H9 (cell line): Measurements from ENCODE around the gene STAMBP. TPM values are rescaled to one million over a fixed set of nuclear protein-coding genes. Genes with fewer than 3 reads are reported as not detected.
"Not testable (repeated sequence)": the region's sequence is repeated elsewhere in the genome, so short reads cannot be mapped to it uniquely, and the experiment has no call there.

ENCODE experiments used
- DNase-seq: peaks from one replicate; pipeline ENCODE4 v3.0.0-alpha.2; 2017
- H2AFZ ChIP-seq: one replicate; pipeline ENCODE4 v1.6.1; 2013; ENCODE audit warnings: mild to moderate bottlenecking, low read length, control low read depth, moderate library complexity
- H2AK5ac ChIP-seq: 2 replicates; pipeline ENCODE4 v1.6.1; 2013; ENCODE audit warnings: low read length, control low read depth, mixed read lengths; ENCODE audit not compliant: insufficient read length
- H2BK120ac ChIP-seq: one replicate; pipeline ENCODE4 v1.6.1; 2013; ENCODE audit warnings: low read depth, mild to moderate bottlenecking, low read length, control low read depth, inconsistent platforms; ENCODE audit not compliant: poor library complexity, severe bottlenecking
- H2BK12ac ChIP-seq: 2 replicates; pipeline ENCODE4 v1.6.1; 2013; ENCODE audit warnings: low read length, control low read depth, mixed read lengths, low read depth; ENCODE audit not compliant: insufficient read length
- H2BK15ac ChIP-seq: 2 replicates; pipeline ENCODE4 v1.6.1; 2013; ENCODE audit warnings: low read depth, low read length, control low read depth
- H2BK20ac ChIP-seq: one replicate; pipeline ENCODE4 v1.6.1; 2013; ENCODE audit warnings: low read depth, mild to moderate bottlenecking, low read length, control low read depth, inconsistent platforms; ENCODE audit not compliant: poor library complexity, severe bottlenecking
- H2BK5ac ChIP-seq: 2 replicates; pipeline ENCODE4 v1.6.1; 2013; ENCODE audit warnings: low read length, control low read depth, mixed read lengths; ENCODE audit not compliant: insufficient read length
- H3K14ac ChIP-seq: 2 replicates; pipeline ENCODE4 v1.6.1; 2013; ENCODE audit warnings: low read length, control low read depth; ENCODE audit not compliant: insufficient read depth
- H3K18ac ChIP-seq: 2 replicates; pipeline ENCODE4 v1.6.1; 2013; ENCODE audit warnings: low read depth, mild to moderate bottlenecking, mixed read lengths, low read length, control low read depth; ENCODE audit not compliant: insufficient read length
- H3K23ac ChIP-seq: 2 replicates; pipeline ENCODE4 v1.6.1; 2013; ENCODE audit warnings: low read length, control low read depth, mixed read lengths, low read depth; ENCODE audit not compliant: insufficient read length
- H3K23me2 ChIP-seq: 2 replicates; pipeline ENCODE4 v1.6.1; 2013; ENCODE audit warnings: low read depth, mild to moderate bottlenecking, mixed read lengths, low read length, control low read depth; ENCODE audit not compliant: insufficient read length, poor library complexity, severe bottlenecking
- H3K27ac ChIP-seq: 2 replicates; pipeline ENCODE4 v1.5.1; 2013; ENCODE audit warnings: low read length, control low read depth, mixed read lengths, low read depth; ENCODE audit not compliant: insufficient read length
- H3K27me3 ChIP-seq: 2 replicates; pipeline ENCODE4 v1.6.1; 2013; ENCODE audit warnings: low read length, control low read depth, inconsistent platforms; ENCODE audit not compliant: insufficient read depth
- H3K4ac ChIP-seq: 2 replicates; pipeline ENCODE4 v1.6.1; 2013; ENCODE audit warnings: low read depth, mild to moderate bottlenecking, control low read depth, inconsistent platforms, low read length, moderate library complexity
- H3K4me1 ChIP-seq: 2 replicates; pipeline ENCODE4 v1.6.1; 2013; ENCODE audit warnings: low read length, control low read depth, inconsistent platforms; ENCODE audit not compliant: insufficient read depth
- H3K4me2 ChIP-seq: 2 replicates; pipeline ENCODE4 v1.6.1; 2013; ENCODE audit warnings: low read length, control low read depth, mixed read lengths; ENCODE audit not compliant: insufficient read length, insufficient read depth
- H3K56ac ChIP-seq: 2 replicates; pipeline ENCODE4 v1.6.1; 2013; ENCODE audit warnings: low read depth, mild to moderate bottlenecking, mixed read lengths, low read length, control low read depth; ENCODE audit not compliant: insufficient read length
- H3K79me1 ChIP-seq: 2 replicates; pipeline ENCODE4 v1.6.1; 2013; ENCODE audit warnings: low read depth, mild to moderate bottlenecking, moderate library complexity, low read length, control low read depth, inconsistent platforms; ENCODE audit not compliant: insufficient read depth, poor library complexity, severe bottlenecking
- H3K79me2 ChIP-seq: 2 replicates; pipeline ENCODE4 v1.6.1; 2013; ENCODE audit warnings: low read length, control low read depth, inconsistent platforms; ENCODE audit not compliant: insufficient read depth
- H3K9ac ChIP-seq: 2 replicates; pipeline ENCODE4 v1.6.1; 2013; ENCODE audit warnings: low read length, control low read depth, mixed read lengths; ENCODE audit not compliant: insufficient read length; ENCODE audit errors: extremely low read depth
- H3K9me3 ChIP-seq: one replicate; pipeline ENCODE4 v1.6.1; 2013; ENCODE audit warnings: low read depth, low read length, inconsistent platforms; ENCODE audit not compliant: control insufficient read depth
- H3T11ph ChIP-seq: one replicate; pipeline ENCODE4 v1.6.1; 2013; ENCODE audit warnings: mild to moderate bottlenecking, low read length, control low read depth, inconsistent platforms
- H4K20me1 ChIP-seq: one replicate; pipeline ENCODE4 v1.6.1; 2013; ENCODE audit not compliant: control insufficient read depth, insufficient read length, insufficient read depth
- H4K5ac ChIP-seq: 2 replicates; pipeline ENCODE4 v1.6.1; 2013; ENCODE audit warnings: low read depth, mild to moderate bottlenecking, mixed read lengths, low read length, control low read depth; ENCODE audit not compliant: insufficient read length
- H4K8ac ChIP-seq: replicated peaks from 2 replicates; pipeline ENCODE4 v1.6.1; 2013; ENCODE audit warnings: low read length, control low read depth, mixed read lengths, low read depth; ENCODE audit not compliant: insufficient read length
- H4K91ac ChIP-seq: 2 replicates; pipeline ENCODE4 v1.6.1; 2013; ENCODE audit warnings: low read depth, mild to moderate bottlenecking, moderate library complexity, mixed read lengths, low read length, control low read depth; ENCODE audit not compliant: insufficient read length
- H3K27ac Mint-ChIP-seq, 3 experiments: 2 replicates in 2 of 3; 3 replicates in 1 of 3; pipeline ENCODE4 v1.8.0; 2020 to 2021; ENCODE audit warnings: mixed read lengths in 3 of 3, mild to moderate bottlenecking in 1 of 3, moderate library complexity in 1 of 3
- H3K27me3 Mint-ChIP-seq: 2 replicates; pipeline ENCODE4 v1.8.0; 2021; ENCODE audit warnings: low read depth, mild to moderate bottlenecking, moderate library complexity, mixed read lengths
- H3K36me3 Mint-ChIP-seq, 3 experiments: 2 replicates in 2 of 3; 3 replicates in 1 of 3; pipeline ENCODE4 v1.8.0; 2020 to 2021; ENCODE audit warnings: low read depth in 3 of 3, mixed read lengths in 3 of 3; ENCODE audit not compliant: insufficient read depth in 1 of 3
- H3K4me1 Mint-ChIP-seq, 2 experiments: 2 replicates each; pipeline ENCODE4 v1.8.0; 2020; ENCODE audit warnings: mixed read lengths in 2 of 2
- H3K4me3 Mint-ChIP-seq, 2 experiments: 2 replicates in 1 of 2; 3 replicates in 1 of 2; pipeline ENCODE4 v1.8.0; 2020 to 2021; ENCODE audit warnings: mild to moderate bottlenecking in 2 of 2, mixed read lengths in 2 of 2, moderate library complexity in 1 of 2
- H3K9me3 Mint-ChIP-seq, 2 experiments: 2 replicates in 1 of 2; 3 replicates in 1 of 2; pipeline ENCODE4 v1.8.0; 2020; ENCODE audit warnings: mild to moderate bottlenecking in 2 of 2, mixed read lengths in 2 of 2, moderate library complexity in 1 of 2
- WGBS: extraction: QIAGEN DNeasy Blood & Tissue Kit; methylation state at CpG from one replicate; pipeline ENCODE4 v1.1.7; 2013; ENCODE audit warnings: missing lambda C conversion rate, low lambda C conversion rate, mixed read lengths; ENCODE audit not compliant: insufficient read length; ENCODE audit errors: extremely low coverage; 5-methylcytosine and 5-hydroxymethylcytosine counted together
- total RNA-seq: library from RNA; stranded (reverse); gene quantifications from 2 replicates; pipeline ENCODE4 v1.2.1, GENCODE V29; 2021
- TF ChIP-seq, protein P1 (sequence below): fragments of 200-600 bp; sonication (generic); conservative IDR thresholded peaks from 3 replicates; pipeline ENCODE4 v1.8.0; 2021; ENCODE audit warnings: antibody characterized with exemption, mild to moderate bottlenecking

The STAMBP gene
- total RNA-seq, 1 experiment from 2014 or later = 45.5 TPM

DNA sequence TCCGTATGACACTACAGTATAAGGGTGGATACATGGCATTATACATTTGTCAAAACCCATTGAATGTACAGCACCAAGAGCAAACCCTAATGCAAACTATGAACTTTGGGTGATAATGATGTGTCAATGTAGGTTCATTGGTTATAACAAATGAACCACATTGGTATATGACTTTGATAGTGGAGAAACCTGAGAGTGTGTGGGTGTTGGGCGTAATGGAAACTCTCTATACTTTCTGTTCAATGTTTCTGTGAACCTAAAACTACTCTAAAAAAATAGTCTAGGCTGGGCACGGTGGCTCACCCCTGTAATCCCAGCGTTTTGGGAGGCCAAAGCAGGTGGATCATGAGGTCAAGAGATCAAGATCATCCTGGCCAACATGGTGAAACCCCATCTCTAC lies 57.6 kb downstream of the STAMBP start:
- Histone ChIP-seq H2AFZ (no peak overlapping the region), H2AK5ac (no peak overlapping the region), H3K4me2 (no peak overlapping the region), H3K23ac (no peak overlapping the region), H3K9me3 (no peaks in the 10 kb centered on the region), H3K4me1 (no peaks in the 10 kb centered on the region), H3K27ac (no peak overlapping the region), H3T11ph (no peak overlapping the region), H2BK12ac (no peak overlapping the region), H2BK120ac (no peak overlapping the region), H2BK5ac (no peak overlapping the region), H4K20me1 (no peaks in the 10 kb centered on the region), H3K14ac (no peak overlapping the region), H3K9ac (no peak overlapping the region), H3K56ac (no peak overlapping the region), H3K18ac (no peak overlapping the region), H3K79me2 (no peaks in the 10 kb centered on the region), H4K91ac (no peak overlapping the region), H4K5ac (no peak overlapping the region), H2BK15ac (no peak overlapping the region), H4K8ac (no peak overlapping the region), H2BK20ac (no peak overlapping the region), H3K27me3 (no peaks in the 10 kb centered on the region), H3K79me1 (no peaks in the 10 kb centered on the region), H3K4ac (no peak overlapping the region), H3K23me2 (no peaks in the 10 kb centered on the region)
- no peak overlapping the region for H3K4me3 Mint-ChIP-seq
- no peaks in the 10 kb centered on the region for H3K9me3 Mint-ChIP-seq
- H3K36me3 Mint-ChIP-seq = no peaks in the 10 kb centered on the region
- TF ChIP-seq, protein P1, sequence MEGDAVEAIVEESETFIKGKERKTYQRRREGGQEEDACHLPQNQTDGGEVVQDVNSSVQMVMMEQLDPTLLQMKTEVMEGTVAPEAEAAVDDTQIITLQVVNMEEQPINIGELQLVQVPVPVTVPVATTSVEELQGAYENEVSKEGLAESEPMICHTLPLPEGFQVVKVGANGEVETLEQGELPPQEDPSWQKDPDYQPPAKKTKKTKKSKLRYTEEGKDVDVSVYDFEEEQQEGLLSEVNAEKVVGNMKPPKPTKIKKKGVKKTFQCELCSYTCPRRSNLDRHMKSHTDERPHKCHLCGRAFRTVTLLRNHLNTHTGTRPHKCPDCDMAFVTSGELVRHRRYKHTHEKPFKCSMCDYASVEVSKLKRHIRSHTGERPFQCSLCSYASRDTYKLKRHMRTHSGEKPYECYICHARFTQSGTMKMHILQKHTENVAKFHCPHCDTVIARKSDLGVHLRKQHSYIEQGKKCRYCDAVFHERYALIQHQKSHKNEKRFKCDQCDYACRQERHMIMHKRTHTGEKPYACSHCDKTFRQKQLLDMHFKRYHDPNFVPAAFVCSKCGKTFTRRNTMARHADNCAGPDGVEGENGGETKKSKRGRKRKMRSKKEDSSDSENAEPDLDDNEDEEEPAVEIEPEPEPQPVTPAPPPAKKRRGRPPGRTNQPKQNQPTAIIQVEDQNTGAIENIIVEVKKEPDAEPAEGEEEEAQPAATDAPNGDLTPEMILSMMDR = no peak
- DNase-seq = no peak
- H3K27me3 Mint-ChIP-seq = peaks cover 2% of the 10 kb centered on the region; the same call in 1 of the 2 replicates
- WGBS = no CpG with 5 or more reads among the region's 4 CpGs
- peaks cover 3 to 4% of the 10 kb centered on the region in 2 experiments for H3K4me1 Mint-ChIP-seq
- H3K27ac Mint-ChIP-seq = no peak overlapping the region

DNA sequence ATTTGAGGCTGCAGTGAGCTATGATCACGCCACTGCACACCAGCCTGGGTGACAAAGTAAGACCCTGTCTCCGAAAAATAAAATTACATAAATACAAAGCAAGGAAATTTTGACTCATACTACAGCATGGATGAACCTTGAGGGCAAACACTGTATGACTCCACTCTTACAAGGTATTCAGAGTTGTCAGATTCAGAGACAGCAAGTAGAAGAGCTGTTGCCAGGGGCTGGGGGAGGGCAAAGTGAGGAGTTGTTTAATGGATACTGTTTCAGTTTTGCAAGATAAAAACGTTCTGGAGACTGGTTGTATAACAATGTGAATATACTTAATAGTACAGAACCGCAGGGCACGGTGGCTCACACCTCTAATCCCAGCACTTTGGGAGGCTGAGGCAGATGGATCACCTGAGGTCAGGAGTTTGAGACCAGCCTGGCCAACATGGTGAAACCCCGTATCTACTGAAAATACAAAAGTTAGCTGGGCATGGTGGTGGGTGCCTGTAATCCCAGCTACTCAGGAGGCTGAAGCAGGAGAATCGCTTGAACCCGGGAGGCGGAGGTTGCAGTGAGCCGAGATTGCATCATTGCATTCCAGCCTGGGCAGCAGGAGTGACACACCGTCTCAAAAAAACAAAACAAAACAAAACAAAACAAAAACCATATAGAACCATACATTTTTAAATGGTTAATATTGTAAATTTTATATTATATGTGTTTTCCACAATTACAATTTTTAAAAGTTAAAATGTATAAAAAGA lies 59.0 kb downstream of the STAMBP start:
- WGBS = no CpG with 5 or more reads among the region's 11 CpGs
- not testable (repeated sequence) for H2BK12ac ChIP-seq, H3K23ac ChIP-seq, H3K18ac ChIP-seq, H4K20me1 ChIP-seq, H3K4ac ChIP-seq, H2BK20ac ChIP-seq, H3K27me3 ChIP-seq, H3K79me2 ChIP-seq, H3K9me3 ChIP-seq, H3K9me3 Mint-ChIP-seq, H3K4me2 ChIP-seq, H3K4me3 Mint-ChIP-seq, H3K27ac Mint-ChIP-seq, H3K4me1 Mint-ChIP-seq, H3K9ac ChIP-seq, DNase-seq, H3T11ph ChIP-seq, H3K27ac ChIP-seq, H3K27me3 Mint-ChIP-seq, H3K14ac ChIP-seq, H3K36me3 Mint-ChIP-seq, H4K91ac ChIP-seq, H2BK120ac ChIP-seq, H3K4me1 ChIP-seq, H2BK15ac ChIP-seq, H4K8ac ChIP-seq, H2AFZ ChIP-seq, H4K5ac ChIP-seq, H2AK5ac ChIP-seq, H3K79me1 ChIP-seq, H3K56ac ChIP-seq, H2BK5ac ChIP-seq, H3K23me2 ChIP-seq
